ENCODE results near the gene IFITM2.
"Not testable (repeated sequence)": the region's sequence is repeated elsewhere in the genome, so short reads cannot be mapped to it uniquely, and the experiment has no call there.

GRCh38 chr11:309979-310572, 2.5 kb downstream of the IFITM2 start:
- not testable (repeated sequence) for TF ChIP-seq CTCF (conservative IDR thresholded peaks at IDR 0.05); EZH2 (IDR thresholded peaks at IDR 0.05; ENCODE audit: low read depth)

Measured in PC-9 (cell line).